ENCODE data around the gene IBTK. TPM values are rescaled to one million over a fixed set of nuclear protein-coding genes. Genes with fewer than 3 reads are reported as not detected.

IBTK gene
- total and polyA plus RNA-seq, 8 donors, result 12.9 to 22.7 (median 20.4) TPM

DNA sequence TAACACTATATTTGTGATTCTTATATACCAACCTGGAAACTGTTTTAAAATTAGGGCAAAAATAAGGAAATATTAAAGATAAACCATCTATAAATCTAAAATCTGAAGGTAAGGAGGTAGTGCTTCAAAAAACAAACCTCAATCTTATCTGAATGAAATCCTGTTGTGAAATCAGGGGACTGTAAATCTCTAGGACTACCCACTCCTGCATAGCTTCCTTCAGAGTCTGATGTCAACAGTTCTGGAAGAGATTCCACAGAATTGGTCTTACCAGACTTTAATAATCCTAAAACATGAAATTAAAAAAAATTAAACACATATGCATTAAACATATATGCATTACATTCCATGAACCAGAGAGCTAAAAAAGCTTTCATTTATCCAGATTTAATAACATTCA lies 51.4 kb downstream of the IBTK start:
- no peaks in the 10 kb centered on the region for H3K27me3 ChIP-seq
- no peak overlapping the region for H3K27ac ChIP-seq
- H3K36me3 ChIP-seq, result peaks cover 0 to 87% (median 17%) of the 10 kb centered on the region in 3 donors
- DNase-seq (no peak), FAIRE-seq (no peak), ATAC-seq (no peak)
- H3K4me1 ChIP-seq, result no peaks in the 10 kb centered on the region
- no peak overlapping the region for H3K4me3 ChIP-seq
- TF ChIP-seq, protein P1, sequence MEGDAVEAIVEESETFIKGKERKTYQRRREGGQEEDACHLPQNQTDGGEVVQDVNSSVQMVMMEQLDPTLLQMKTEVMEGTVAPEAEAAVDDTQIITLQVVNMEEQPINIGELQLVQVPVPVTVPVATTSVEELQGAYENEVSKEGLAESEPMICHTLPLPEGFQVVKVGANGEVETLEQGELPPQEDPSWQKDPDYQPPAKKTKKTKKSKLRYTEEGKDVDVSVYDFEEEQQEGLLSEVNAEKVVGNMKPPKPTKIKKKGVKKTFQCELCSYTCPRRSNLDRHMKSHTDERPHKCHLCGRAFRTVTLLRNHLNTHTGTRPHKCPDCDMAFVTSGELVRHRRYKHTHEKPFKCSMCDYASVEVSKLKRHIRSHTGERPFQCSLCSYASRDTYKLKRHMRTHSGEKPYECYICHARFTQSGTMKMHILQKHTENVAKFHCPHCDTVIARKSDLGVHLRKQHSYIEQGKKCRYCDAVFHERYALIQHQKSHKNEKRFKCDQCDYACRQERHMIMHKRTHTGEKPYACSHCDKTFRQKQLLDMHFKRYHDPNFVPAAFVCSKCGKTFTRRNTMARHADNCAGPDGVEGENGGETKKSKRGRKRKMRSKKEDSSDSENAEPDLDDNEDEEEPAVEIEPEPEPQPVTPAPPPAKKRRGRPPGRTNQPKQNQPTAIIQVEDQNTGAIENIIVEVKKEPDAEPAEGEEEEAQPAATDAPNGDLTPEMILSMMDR (IDR thresholded peaks at IDR 0.05), result no peak
- no peaks in the 10 kb centered on the region for H3K9me3 ChIP-seq
- intact Hi-C loops (cut with DNase I), result no loop called here

DNA sequence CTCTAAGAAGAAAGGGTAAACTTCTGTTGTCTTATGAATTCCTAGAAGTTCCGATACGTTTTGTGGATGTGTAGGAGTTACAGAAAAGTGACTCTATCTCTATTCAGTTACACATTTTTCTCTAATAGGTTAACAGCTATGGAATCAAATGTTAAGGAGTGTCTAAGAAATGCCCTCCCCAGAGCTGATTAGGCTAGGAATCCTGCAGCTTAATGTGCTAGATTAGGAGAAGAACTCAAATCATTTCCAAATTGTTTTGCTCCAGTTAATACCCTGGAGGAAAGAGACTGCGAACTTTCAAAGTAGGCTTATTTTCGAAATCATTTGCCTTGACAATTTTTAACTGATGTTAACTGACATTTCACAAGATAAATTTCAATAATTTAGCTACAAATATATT lies 51.9 kb downstream of the IBTK start:
- Histone ChIP-seq H3K27me3 (no peaks in the 10 kb centered on the region), H3K4me3 (no peak overlapping the region), H3K27ac (no peak overlapping the region), H3K36me3 (peaks cover 0 to 87% (median 17%) of the 10 kb centered on the region in 3 donors), H3K4me1 (no peaks in the 10 kb centered on the region), H3K9me3 (no peaks in the 10 kb centered on the region)
- DNase-seq (no peak), ATAC-seq (no peak), FAIRE-seq (no peak)
- TF ChIP-seq, protein P1 (IDR thresholded peaks at IDR 0.05), result no peak
- WGBS, 2 donors, result 89 to 94% methylated on average over 4 of the region's 4 CpGs
- intact Hi-C loops (cut with DNase I), result no loop called here

DNA sequence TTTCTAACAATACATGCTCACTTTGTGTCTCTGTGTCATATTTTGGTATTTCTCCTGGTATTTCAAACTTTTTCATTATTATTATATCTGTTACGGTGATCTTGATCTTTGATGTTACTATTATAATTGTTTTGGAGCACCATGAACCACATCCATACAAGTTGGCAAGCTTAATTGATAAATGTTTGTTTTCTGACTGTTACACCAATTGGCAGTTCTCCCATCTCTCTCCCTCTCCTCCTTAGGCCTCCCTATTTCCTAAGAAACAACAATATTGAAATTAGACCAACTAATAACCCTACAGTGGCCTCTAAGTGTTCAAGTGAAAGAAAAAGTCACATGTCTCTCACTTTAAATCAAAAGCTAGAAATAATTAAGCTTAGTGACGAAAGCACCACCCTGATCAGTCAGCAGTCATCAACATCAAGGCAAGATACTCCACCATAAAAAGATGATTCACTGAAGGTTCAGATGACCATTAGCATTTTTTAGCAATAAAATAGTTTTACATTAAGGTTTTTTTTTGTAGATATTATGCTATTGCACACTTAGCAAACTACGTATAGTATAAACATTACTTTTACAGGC lies 61.5 kb downstream of the IBTK start:
- Histone ChIP-seq H3K27ac (no peak overlapping the region), H3K4me3 (no peak overlapping the region), H3K36me3 (peaks cover 0 to 28% (median 14%) of the 10 kb centered on the region in 3 donors), H3K9me3 (no peaks in the 10 kb centered on the region), H3K27me3 (no peaks in the 10 kb centered on the region), H3K4me1 (no peaks in the 10 kb centered on the region)
- DNase-seq, result no peak
- ATAC-seq, result no peak
- FAIRE-seq, result no peak
- intact Hi-C loops (cut with DNase I), result no loop called here
- WGBS, 2 donors, result 85 to 88% methylated on average over 3 of the region's 3 CpGs
- TF ChIP-seq, protein P1 (IDR thresholded peaks at IDR 0.05), result no peak

GRCh38 chr6:82183642-82184282 lies 63.8 kb downstream of the IBTK start:
- Histone ChIP-seq H3K9me3 (no peaks in the 10 kb centered on the region), H3K27me3 (no peaks in the 10 kb centered on the region), H3K4me3 (no peak overlapping the region), H3K36me3 (peaks cover 0 to 19% (median 10%) of the 10 kb centered on the region in 3 donors), H3K4me1 (no peaks in the 10 kb centered on the region), H3K27ac (no peak overlapping the region)
- TF ChIP-seq, protein P1 (IDR thresholded peaks at IDR 0.05), result no peak
- no peak for FAIRE-seq
- no peak for ATAC-seq
- no peak for DNase-seq
- intact Hi-C loops (cut with DNase I), result no loop called here

DNA sequence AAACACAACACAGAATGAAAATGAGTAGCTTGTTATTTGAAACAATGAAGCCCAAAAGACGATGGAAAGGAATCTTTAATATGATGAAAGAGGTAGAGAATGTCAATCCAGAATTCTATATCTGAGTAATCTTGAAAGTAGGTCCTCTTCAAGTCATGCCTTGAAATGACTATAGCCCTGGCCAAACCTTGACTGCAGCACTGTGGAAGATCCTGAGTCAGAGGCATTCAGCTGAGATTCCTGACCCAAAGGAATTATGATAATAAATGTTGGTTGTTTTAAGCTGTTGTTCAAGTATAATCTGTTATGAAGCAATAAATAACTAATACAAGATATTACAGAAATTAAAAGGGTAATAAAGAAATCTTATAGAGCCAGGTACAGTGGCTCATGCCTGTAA lies 64.8 kb downstream of the IBTK start:
- peaks cover 0 to 19% (median 10%) of the 10 kb centered on the region in 3 donors for H3K36me3 ChIP-seq
- intact Hi-C loops (cut with DNase I), result no loop called here
- peak in 1 of 4 donors; percentile 31 for ATAC-seq

More for the DNA sequence above, 64.8 kb downstream of the IBTK start:
- Histone ChIP-seq H3K4me3 (no peak overlapping the region), H3K27me3 (no peaks in the 10 kb centered on the region), H3K4me1 (no peaks in the 10 kb centered on the region), H3K27ac (no peak overlapping the region), H3K9me3 (no peaks in the 10 kb centered on the region)
- TF ChIP-seq, protein P1 (IDR thresholded peaks at IDR 0.05), result no peak
- DNase-seq (no peak), FAIRE-seq (no peak)
- WGBS, 2 donors, result 79 to 89% methylated on average over 1 of the region's 1 CpG
